MM.1S (cell line): ENCODE data around the gene MYO9A.

Experiments used
- DNase-seq: peaks from one replicate; pipeline ENCODE4 v3.0.0-alpha.2; 2015
- H2AFZ ChIP-seq: fragments of 300-600 bp; sonication (generic); 2 replicates; pipeline ENCODE4 v1.6.0; 2016; ENCODE audit warnings: antibody characterized with exemption, low read length
- H3F3A ChIP-seq: fragments of 300-600 bp; sonication (generic); 2 replicates; pipeline ENCODE4 v1.6.1; 2016; ENCODE audit warnings: mild to moderate bottlenecking, antibody characterized with exemption, low read length, moderate library complexity, mixed read lengths; ENCODE audit not compliant: insufficient read depth
- H3K27ac ChIP-seq: fragments of 300-600 bp; sonication (generic); 2 replicates; pipeline ENCODE4 v1.5.1; 2016; ENCODE audit warnings: mild to moderate bottlenecking, low read length
- H3K27me3 ChIP-seq: fragments of 300-600 bp; sonication (generic); replicated peaks from 2 replicates; pipeline ENCODE4 v1.6.0; 2016; ENCODE audit warnings: low read length; ENCODE audit not compliant: insufficient read depth
- H3K36me3 ChIP-seq: fragments of 300-600 bp; sonication (generic); replicated peaks from 2 replicates; pipeline ENCODE4 v1.6.1; 2016; ENCODE audit warnings: mild to moderate bottlenecking, low read length, mixed read lengths; ENCODE audit not compliant: insufficient read depth
- H3K4me1 ChIP-seq: fragments of 300-600 bp; sonication (generic); 2 replicates; pipeline ENCODE4 v1.6.1; 2016; ENCODE audit warnings: low read length, mixed read lengths
- H3K4me2 ChIP-seq: fragments of 300-600 bp; sonication (generic); 2 replicates; pipeline ENCODE4 v1.6.0; 2016; ENCODE audit warnings: low read depth, low read length
- H3K4me3 ChIP-seq: fragments of 300-600 bp; sonication (generic); 2 replicates; pipeline ENCODE4 v1.5.1; 2016; ENCODE audit warnings: low read length, mixed read lengths
- H3K79me2 ChIP-seq: fragments of 300-600 bp; sonication (generic); 2 replicates; pipeline ENCODE4 v1.6.1; 2016; ENCODE audit warnings: mixed run types, low read length, mixed read lengths
- H3K9ac ChIP-seq: fragments of 300-600 bp; sonication (generic); 2 replicates; pipeline ENCODE4 v1.6.1; 2016; ENCODE audit warnings: low read length, mixed read lengths
- H3K9me2 ChIP-seq: fragments of 300-600 bp; sonication (generic); replicated peaks from 2 replicates; pipeline ENCODE4 v1.6.1; 2016; ENCODE audit warnings: mild to moderate bottlenecking, low read length, mixed read lengths; ENCODE audit not compliant: insufficient read depth
- H3K9me3 ChIP-seq: fragments of 300-600 bp; sonication (generic); replicated peaks from 2 replicates; pipeline ENCODE4 v1.6.1; 2016; ENCODE audit warnings: mild to moderate bottlenecking, low read length, mixed read lengths; ENCODE audit not compliant: insufficient read depth
- H4K20me1 ChIP-seq: fragments of 300-600 bp; sonication (generic); 2 replicates; pipeline ENCODE4 v1.6.1; 2016; ENCODE audit warnings: mild to moderate bottlenecking, low read length, moderate library complexity, mixed read lengths; ENCODE audit not compliant: insufficient read depth
- EZH2 ChIP-seq: fragments of 300-600 bp; sonication (generic); optimal IDR thresholded peaks from 2 replicates; pipeline ENCODE3; 2017; ENCODE audit warnings: low read depth, mild to moderate bottlenecking, antibody characterized with exemption, low read length, mixed read lengths
- EZH2phosphoT487 ChIP-seq: fragments of 300-600 bp; sonication (generic); IDR thresholded peaks from 2 replicates; pipeline ENCODE4 v1.6.1; 2018; ENCODE audit warnings: antibody characterized with exemption, low read length
- TF ChIP-seq, protein P1 (sequence below): fragments of 300-600 bp; sonication (generic); IDR thresholded peaks from 2 replicates; pipeline ENCODE4 v1.5.1; 2016; ENCODE audit warnings: antibody characterized with exemption, low read length, mixed read lengths

Gene MYO9A

DNA sequence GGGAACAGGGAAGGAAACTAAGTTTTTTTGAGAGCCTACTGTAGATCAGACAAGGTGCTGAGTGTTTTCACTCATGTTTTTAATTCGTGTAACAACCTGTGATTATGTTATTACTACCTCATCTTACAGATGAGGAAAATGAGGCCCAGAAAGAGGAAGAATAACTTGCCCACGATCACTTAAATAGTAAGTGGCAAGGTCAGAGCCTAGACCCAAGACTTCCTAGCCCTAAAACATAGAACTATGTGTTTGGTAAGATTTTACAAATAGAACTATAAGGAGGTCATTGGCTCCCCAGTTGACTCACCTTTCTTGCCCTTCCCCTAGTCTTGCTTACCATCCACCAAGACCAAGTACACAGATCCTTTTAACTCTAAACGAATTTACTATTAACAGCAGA is 14.0 kb upstream of the MYO9A start:
- Histone ChIP-seq H3K4me2 (no peak overlapping the region), H3K36me3 (no peaks in the 10 kb centered on the region), H3K27me3 (no peaks in the 10 kb centered on the region), H3K4me1 (no peaks in the 10 kb centered on the region), H4K20me1 (no peaks in the 10 kb centered on the region), H3K9ac (no peak overlapping the region), H3K9me3 (no peaks in the 10 kb centered on the region), H3K4me3 (no peak overlapping the region), H3F3A (no peaks in the 10 kb centered on the region), H2AFZ (no peak overlapping the region), H3K9me2 (no peaks in the 10 kb centered on the region), H3K79me2 (no peaks in the 10 kb centered on the region), H3K27ac (no peak overlapping the region)
- no peak for DNase-seq
- TF ChIP-seq, protein P1, sequence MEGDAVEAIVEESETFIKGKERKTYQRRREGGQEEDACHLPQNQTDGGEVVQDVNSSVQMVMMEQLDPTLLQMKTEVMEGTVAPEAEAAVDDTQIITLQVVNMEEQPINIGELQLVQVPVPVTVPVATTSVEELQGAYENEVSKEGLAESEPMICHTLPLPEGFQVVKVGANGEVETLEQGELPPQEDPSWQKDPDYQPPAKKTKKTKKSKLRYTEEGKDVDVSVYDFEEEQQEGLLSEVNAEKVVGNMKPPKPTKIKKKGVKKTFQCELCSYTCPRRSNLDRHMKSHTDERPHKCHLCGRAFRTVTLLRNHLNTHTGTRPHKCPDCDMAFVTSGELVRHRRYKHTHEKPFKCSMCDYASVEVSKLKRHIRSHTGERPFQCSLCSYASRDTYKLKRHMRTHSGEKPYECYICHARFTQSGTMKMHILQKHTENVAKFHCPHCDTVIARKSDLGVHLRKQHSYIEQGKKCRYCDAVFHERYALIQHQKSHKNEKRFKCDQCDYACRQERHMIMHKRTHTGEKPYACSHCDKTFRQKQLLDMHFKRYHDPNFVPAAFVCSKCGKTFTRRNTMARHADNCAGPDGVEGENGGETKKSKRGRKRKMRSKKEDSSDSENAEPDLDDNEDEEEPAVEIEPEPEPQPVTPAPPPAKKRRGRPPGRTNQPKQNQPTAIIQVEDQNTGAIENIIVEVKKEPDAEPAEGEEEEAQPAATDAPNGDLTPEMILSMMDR = no peak
- TF ChIP-seq EZH2 (no peak), EZH2phosphoT487 (no peak)

DNA sequence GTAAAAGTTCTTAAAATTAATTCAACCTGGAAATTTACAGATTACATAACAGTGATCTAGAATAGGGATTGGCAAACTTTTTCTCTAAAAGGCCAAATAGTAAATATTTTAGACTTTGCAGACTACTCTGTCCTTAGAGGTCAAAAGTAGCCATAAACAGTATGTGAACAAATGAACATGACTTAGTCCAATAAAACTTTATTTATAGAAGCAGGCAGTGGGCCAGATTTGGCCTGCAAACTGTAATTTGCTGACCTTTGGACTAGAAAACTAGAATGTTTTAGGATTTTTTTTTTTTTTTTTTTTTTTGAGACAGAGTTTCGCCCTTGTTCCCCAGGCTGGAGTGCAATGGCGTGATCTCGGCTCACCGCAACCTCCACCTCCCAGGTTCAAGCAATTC is 12.3 kb upstream of the MYO9A start:
- no peaks in the 10 kb centered on the region for H3K9me2 ChIP-seq
- no peaks in the 10 kb centered on the region for H3K9me3 ChIP-seq
- no peak overlapping the region for H2AFZ ChIP-seq
- TF ChIP-seq, protein P1 = no peak
- no peak for TF ChIP-seq EZH2
- no peak overlapping the region for H3K4me3 ChIP-seq
- H3K4me2 ChIP-seq = no peak overlapping the region
- no peak for DNase-seq
- H3K36me3 ChIP-seq = no peaks in the 10 kb centered on the region
- no peaks in the 10 kb centered on the region for H3K27me3 ChIP-seq
- H3F3A ChIP-seq = no peaks in the 10 kb centered on the region
- no peaks in the 10 kb centered on the region for H3K79me2 ChIP-seq
- no peaks in the 10 kb centered on the region for H3K4me1 ChIP-seq
- no peak overlapping the region for H3K9ac ChIP-seq
- no peak overlapping the region for H3K27ac ChIP-seq
- no peaks in the 10 kb centered on the region for H4K20me1 ChIP-seq

DNA sequence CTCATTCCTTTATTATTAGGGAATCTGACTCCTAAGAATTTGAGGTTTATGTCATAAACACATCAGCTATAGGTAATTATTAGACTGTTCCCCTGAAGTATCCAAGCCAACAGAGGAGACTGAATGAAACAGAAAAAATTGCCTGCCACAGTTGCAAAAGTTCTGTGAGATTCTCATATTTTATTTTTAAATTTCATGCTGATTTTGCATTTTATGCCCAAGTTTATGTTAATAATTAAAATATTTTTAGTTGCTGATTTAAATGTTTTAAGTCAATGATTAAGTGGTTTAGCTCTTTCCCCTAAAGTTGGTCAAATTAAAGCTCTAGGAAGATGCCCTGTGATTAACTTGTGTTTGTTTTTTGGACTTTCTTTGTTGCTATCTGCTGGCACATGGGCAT is 10.4 kb upstream of the MYO9A start:
- H3K79me2 ChIP-seq = no peaks in the 10 kb centered on the region
- H3F3A ChIP-seq = no peaks in the 10 kb centered on the region
- no peaks in the 10 kb centered on the region for H4K20me1 ChIP-seq
- DNase-seq = no peak
- H3K4me1 ChIP-seq = no peaks in the 10 kb centered on the region
- H3K27me3 ChIP-seq = no peaks in the 10 kb centered on the region
- no peak overlapping the region for H3K4me3 ChIP-seq
- TF ChIP-seq EZH2 (no peak), EZH2phosphoT487 (no peak)
- TF ChIP-seq, protein P1 = no peak
- no peaks in the 10 kb centered on the region for H3K9me3 ChIP-seq
- H3K27ac ChIP-seq = no peak overlapping the region
- no peak overlapping the region for H3K9ac ChIP-seq
- H3K9me2 ChIP-seq = no peaks in the 10 kb centered on the region
- H3K4me2 ChIP-seq = no peak overlapping the region
- H2AFZ ChIP-seq = no peak overlapping the region
- H3K36me3 ChIP-seq = no peaks in the 10 kb centered on the region
